IPS-15b (cell line): ENCODE measurements around the gene ITPR3.

Experiments
- H3K27me3 ChIP-seq: one replicate; pipeline ENCODE4 v1.6.1; 2013; ENCODE audit warnings: low read length; ENCODE audit not compliant: control insufficient read depth, insufficient read depth
- H3K36me3 ChIP-seq: one replicate; pipeline ENCODE4 v1.6.1; 2013; ENCODE audit warnings: low read length; ENCODE audit not compliant: control insufficient read depth, insufficient read depth
- H3K4me1 ChIP-seq: one replicate; pipeline ENCODE4 v1.6.1; 2013; ENCODE audit warnings: mild to moderate bottlenecking, low read length; ENCODE audit not compliant: control insufficient read depth, insufficient read depth
- H3K4me3 ChIP-seq: one replicate; pipeline ENCODE4 v1.5.1; 2013; ENCODE audit warnings: low read depth, low read length
- H3K9ac ChIP-seq: one replicate; pipeline ENCODE4 v1.6.1; 2013; ENCODE audit warnings: low read depth, mild to moderate bottlenecking, low read length
- H3K9me3 ChIP-seq: one replicate; pipeline ENCODE4 v1.6.1; 2013; ENCODE audit warnings: mild to moderate bottlenecking, low read length; ENCODE audit not compliant: control insufficient read depth, insufficient read depth

ITPR3 gene

GRCh38 chr6:33694401-33694931, 73.3 kb downstream of the ITPR3 start:
- H3K9ac ChIP-seq: no peak overlapping the region
- no peaks in the 10 kb centered on the region for H3K9me3 ChIP-seq
- peaks cover 91% of the 10 kb centered on the region for H3K36me3 ChIP-seq
- no peak overlapping the region for H3K4me3 ChIP-seq
- no peaks in the 10 kb centered on the region for H3K27me3 ChIP-seq
- H3K4me1 ChIP-seq: no peaks in the 10 kb centered on the region

DNA sequence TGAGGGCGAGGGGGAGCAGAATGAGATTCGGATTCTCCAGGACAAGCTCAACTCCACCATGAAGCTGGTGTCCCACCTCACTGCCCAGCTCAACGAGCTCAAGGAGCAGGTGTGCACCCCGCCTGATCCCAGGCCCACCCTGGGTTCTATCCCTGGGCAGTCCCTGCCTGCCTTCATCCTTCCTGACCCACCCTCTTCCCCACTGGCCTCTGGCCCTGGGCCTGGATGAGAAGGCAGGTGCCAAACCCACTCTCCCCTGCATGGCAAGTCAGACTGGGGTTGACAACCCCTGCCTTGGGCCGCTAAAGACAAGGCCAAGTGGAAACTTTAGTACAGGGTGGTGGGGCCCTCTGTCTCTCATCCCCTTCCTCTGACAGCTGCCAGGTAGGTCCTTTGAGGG, 73.9 kb downstream of the ITPR3 start:
- Histone ChIP-seq H3K4me3 (no peak overlapping the region), H3K9ac (no peak overlapping the region), H3K36me3 (peaks cover 88% of the 10 kb centered on the region), H3K27me3 (no peaks in the 10 kb centered on the region), H3K4me1 (no peaks in the 10 kb centered on the region), H3K9me3 (no peaks in the 10 kb centered on the region)

DNA sequence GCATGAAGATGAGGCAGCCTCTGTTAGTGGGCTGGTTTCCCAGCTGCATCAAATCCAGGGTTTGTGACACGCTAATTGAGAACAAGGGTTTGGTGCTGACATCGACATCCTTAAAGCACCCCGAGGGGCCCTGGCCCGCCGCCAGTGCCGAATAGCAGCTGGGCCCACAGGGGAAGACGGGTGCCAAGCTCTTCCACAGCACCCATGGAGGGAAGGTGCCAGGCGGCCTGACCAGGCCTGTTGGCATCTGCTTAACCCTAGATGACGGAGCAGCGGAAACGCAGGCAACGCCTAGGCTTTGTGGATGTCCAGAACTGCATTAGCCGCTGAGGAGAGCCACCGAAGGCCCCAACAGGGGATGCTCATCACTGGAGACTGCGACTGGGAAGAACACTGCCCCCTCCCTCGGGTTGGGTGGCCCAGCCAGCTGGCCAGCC, 74.3 kb downstream of the ITPR3 start:
- H3K36me3 ChIP-seq: peaks cover 83% of the 10 kb centered on the region
- H3K9ac ChIP-seq: no peak overlapping the region
- H3K4me1 ChIP-seq: no peaks in the 10 kb centered on the region
- H3K27me3 ChIP-seq: no peaks in the 10 kb centered on the region
- no peak overlapping the region for H3K4me3 ChIP-seq
- H3K9me3 ChIP-seq: no peaks in the 10 kb centered on the region

GRCh38 chr6:33696076-33696475, 75.0 kb downstream of the ITPR3 start:
- Histone ChIP-seq H3K27me3 (no peaks in the 10 kb centered on the region), H3K9ac (no peak overlapping the region), H3K4me1 (no peaks in the 10 kb centered on the region), H3K36me3 (peaks cover 77% of the 10 kb centered on the region), H3K4me3 (no peak overlapping the region), H3K9me3 (no peaks in the 10 kb centered on the region)

DNA sequence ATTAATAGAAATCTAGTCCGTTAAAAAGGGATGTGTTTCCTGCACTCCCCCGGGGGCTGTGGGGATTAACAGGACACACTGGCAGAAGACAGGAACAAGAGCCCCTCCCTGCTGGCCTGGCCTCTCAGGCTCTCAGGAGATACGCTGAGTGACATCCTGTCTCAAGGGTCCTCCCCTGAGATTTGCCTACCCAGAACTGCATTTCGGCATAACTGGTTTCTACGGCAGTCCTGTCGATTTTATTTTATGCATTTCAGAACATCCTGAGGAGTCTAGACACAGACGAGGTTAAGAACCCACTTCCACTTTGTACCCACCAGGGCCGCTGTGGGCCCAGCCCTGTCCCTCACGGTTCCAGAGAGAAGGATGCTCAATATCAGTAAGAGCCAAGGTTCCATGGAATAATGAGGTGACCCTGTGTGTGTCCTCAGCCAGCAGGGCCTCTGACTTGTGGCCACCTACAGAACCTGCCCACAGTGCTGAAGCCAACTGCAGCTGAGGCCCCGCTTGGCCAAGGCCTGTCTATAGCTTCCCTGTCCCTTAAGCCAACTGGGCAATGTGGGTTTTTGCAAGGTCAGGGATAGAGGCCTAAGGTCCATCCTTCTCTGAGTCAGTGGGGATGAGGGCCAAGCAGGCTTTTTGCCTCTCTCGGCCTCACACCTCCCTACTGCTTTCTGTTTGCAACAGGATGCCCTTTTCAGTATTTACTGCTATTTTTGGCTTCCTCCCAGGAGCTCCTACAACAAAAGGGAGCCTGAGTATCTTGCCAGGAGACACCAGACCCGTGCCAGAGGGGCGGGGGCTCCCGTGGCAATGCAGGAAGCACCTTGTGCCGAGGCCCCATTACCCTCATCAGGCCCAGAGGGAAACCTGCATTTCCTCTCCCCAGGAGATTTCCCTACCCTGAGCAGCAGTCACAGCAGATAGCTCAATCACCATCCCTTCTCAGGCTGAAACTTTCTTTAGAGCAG, 75.7 kb downstream of the ITPR3 start:
- H3K27me3 ChIP-seq: no peaks in the 10 kb centered on the region
- H3K4me1 ChIP-seq: no peaks in the 10 kb centered on the region
- no peaks in the 10 kb centered on the region for H3K9me3 ChIP-seq
- H3K4me3 ChIP-seq: no peak overlapping the region
- H3K9ac ChIP-seq: no peak overlapping the region
- H3K36me3 ChIP-seq: peaks cover 70% of the 10 kb centered on the region

DNA sequence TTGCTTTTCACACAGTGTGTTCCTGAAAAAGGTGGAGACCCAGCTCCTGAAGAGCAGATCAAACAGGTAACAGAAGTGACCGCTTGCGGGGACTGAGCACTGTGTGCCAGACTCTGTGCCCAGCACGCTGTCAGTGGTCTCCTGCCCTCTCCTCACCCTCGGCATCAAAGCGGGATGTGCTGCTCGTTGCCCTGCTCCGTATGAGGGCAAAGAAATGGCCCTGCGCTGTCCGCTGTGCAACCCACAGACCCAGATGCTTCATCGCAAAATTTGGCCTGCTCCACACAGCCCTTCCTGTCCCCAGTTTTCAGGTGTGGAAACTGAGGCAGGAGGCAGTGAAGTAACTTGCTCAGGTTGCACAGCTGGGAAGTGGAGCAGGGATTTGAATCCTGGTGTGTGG, 76.7 kb downstream of the ITPR3 start:
- no peaks in the 10 kb centered on the region for H3K9me3 ChIP-seq

GRCh38 chr6:33698494-33698893, 77.4 kb downstream of the ITPR3 start:
- Histone ChIP-seq H3K36me3 (peaks cover 55% of the 10 kb centered on the region), H3K4me3 (no peak overlapping the region), H3K9me3 (no peaks in the 10 kb centered on the region), H3K4me1 (no peaks in the 10 kb centered on the region), H3K9ac (no peak overlapping the region), H3K27me3 (no peaks in the 10 kb centered on the region)

More for the DNA sequence above, 76.7 kb downstream of the ITPR3 start:
- H3K27me3 ChIP-seq: no peaks in the 10 kb centered on the region
- no peaks in the 10 kb centered on the region for H3K4me1 ChIP-seq
- no peak overlapping the region for H3K4me3 ChIP-seq
- H3K9ac ChIP-seq: no peak overlapping the region
- peaks cover 62% of the 10 kb centered on the region for H3K36me3 ChIP-seq

DNA sequence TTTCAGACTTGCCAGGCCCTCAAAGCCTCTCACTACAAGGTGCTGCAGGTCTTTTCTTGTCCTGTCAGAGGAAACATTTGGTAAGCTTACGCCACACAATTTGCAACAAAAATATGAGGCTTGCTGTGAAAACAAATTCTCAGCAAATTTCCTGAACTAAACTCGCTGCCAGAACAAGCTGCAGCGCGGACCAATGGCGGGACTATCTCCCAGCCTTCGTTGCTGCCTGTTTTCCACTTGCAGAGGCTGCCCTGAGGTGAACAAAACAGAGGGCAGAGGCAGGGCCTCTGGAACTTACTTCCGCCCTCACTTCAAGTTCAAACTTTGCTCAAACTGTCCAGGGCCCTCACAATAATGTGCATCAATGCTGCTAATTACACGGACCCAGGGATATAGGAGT, 78.0 kb downstream of the ITPR3 start:
- peaks cover 50% of the 10 kb centered on the region for H3K36me3 ChIP-seq
- H3K9ac ChIP-seq: no peak overlapping the region
- no peak overlapping the region for H3K4me3 ChIP-seq
- no peaks in the 10 kb centered on the region for H3K4me1 ChIP-seq
- no peaks in the 10 kb centered on the region for H3K9me3 ChIP-seq
- no peaks in the 10 kb centered on the region for H3K27me3 ChIP-seq

DNA sequence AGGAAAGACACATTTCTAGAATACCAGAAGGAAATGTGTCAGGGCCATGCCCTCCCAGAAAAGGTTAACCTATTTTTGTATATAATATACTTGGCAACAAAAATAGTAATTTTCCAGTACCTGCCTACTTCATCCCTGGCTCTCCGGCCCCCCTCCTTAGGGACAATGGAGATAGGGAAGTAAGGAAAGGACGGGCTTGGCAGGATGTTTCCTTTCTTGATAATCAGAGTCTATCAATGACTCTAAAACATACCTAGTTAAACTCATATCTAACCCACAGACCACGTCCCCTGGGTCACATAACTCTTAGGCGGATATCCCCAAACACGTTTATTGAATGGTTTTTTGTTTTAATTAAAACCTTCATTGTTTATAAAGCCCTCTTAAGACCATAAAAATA, 78.6 kb downstream of the ITPR3 start:
- H3K36me3 ChIP-seq: peaks cover 47% of the 10 kb centered on the region
- no peak overlapping the region for H3K4me3 ChIP-seq
- no peaks in the 10 kb centered on the region for H3K4me1 ChIP-seq
- no peaks in the 10 kb centered on the region for H3K9me3 ChIP-seq
- H3K27me3 ChIP-seq: no peaks in the 10 kb centered on the region
- H3K9ac ChIP-seq: no peak overlapping the region

- H3K36me3 ChIP-seq: peaks cover 40% of the 10 kb centered on the region
- no peak overlapping the region for H3K4me3 ChIP-seq
- H3K9ac ChIP-seq: no peak overlapping the region
- no peaks in the 10 kb centered on the region for H3K4me1 ChIP-seq
- no peaks in the 10 kb centered on the region for H3K27me3 ChIP-seq
- H3K9me3 ChIP-seq: no peaks in the 10 kb centered on the region
Observed at GRCh38 chr6:33700391-33701050, 79.4 kb downstream of the ITPR3 start.

DNA sequence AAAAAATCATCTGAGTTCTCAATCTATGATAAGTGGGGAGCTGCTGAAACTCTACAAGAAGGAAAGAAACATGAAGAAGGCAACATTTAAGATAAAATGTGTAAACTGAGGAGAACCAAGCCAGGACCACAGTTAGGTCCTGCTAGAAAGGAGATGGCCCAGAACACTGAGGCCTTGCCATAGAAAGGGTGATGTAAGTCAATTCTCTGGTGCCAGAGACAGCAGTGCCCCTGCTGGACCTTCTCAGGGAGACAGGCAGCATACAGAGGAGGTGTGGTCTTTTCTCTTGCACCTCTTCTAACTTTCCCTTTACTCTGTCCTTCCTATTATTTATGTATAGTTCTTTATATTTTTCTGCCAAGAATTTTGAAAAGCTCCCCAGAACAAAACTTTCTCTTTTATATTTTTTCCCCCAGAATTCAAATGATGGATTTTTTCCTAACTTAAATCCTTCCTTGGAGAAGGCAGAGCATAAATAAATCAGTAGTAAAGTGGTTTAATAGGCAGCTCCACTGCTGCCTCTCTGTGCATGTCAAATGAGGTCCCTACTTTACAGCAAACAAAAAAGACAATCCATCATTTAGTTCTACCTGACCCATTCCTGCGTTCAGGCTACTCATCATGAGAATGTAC, 81.3 kb downstream of the ITPR3 start:
- Histone ChIP-seq H3K9ac (no peak overlapping the region), H3K36me3 (peaks cover 22% of the 10 kb centered on the region), H3K27me3 (no peaks in the 10 kb centered on the region), H3K4me1 (no peaks in the 10 kb centered on the region), H3K9me3 (no peaks in the 10 kb centered on the region), H3K4me3 (no peak overlapping the region)
